ENCODE data around the gene CROCC2.

- TF ChIP-seq CBFB (CRISPR knock-in tag; IDR thresholded peaks at IDR 0.05) = no peak
- no peak for TF ChIP-seq SMC3 (IDR thresholded peaks at IDR 0.05; ENCODE audit: low read length)
- TF ChIP-seq, protein P1, sequence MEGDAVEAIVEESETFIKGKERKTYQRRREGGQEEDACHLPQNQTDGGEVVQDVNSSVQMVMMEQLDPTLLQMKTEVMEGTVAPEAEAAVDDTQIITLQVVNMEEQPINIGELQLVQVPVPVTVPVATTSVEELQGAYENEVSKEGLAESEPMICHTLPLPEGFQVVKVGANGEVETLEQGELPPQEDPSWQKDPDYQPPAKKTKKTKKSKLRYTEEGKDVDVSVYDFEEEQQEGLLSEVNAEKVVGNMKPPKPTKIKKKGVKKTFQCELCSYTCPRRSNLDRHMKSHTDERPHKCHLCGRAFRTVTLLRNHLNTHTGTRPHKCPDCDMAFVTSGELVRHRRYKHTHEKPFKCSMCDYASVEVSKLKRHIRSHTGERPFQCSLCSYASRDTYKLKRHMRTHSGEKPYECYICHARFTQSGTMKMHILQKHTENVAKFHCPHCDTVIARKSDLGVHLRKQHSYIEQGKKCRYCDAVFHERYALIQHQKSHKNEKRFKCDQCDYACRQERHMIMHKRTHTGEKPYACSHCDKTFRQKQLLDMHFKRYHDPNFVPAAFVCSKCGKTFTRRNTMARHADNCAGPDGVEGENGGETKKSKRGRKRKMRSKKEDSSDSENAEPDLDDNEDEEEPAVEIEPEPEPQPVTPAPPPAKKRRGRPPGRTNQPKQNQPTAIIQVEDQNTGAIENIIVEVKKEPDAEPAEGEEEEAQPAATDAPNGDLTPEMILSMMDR (CRISPR knock-in tag; IDR thresholded peaks at IDR 0.05) = no peak
- no peak for TF ChIP-seq JUNB (CRISPR knock-in tag; IDR thresholded peaks at IDR 0.05; ENCODE audit: borderline replicate concordance)
- TF ChIP-seq HIC2 (CRISPR knock-in tag; IDR thresholded peaks at IDR 0.05; ENCODE audit: low read depth) = no peak
- no peak for TF ChIP-seq PBX3 (CRISPR knock-in tag; IDR thresholded peaks at IDR 0.05; ENCODE audit: borderline replicate concordance)
- TF ChIP-seq AGO2 (optimal IDR thresholded peaks at IDR 0.05; ENCODE audit: low read depth, low read length) = no peak
- TF ChIP-seq RARG (CRISPR knock-in tag; IDR thresholded peaks at IDR 0.05; ENCODE audit: low read depth) = no peak
- no peak for TF ChIP-seq ZZZ3 (CRISPR knock-in tag; IDR thresholded peaks at IDR 0.05; ENCODE audit: borderline replicate concordance)
- TF ChIP-seq ZFP36 (IDR thresholded peaks at IDR 0.05; ENCODE audit: borderline replicate concordance, low read depth, low read length, partially characterized antibody) = no peak
- TF ChIP-seq, protein P2, sequence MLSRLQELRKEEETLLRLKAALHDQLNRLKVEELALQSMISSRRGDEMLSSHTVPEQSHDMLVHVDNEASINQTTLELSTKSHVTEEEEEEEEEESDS (CRISPR knock-in tag; IDR thresholded peaks at IDR 0.05; ENCODE audit: borderline replicate concordance) = no peak
- TF ChIP-seq YY1 (IDR thresholded peaks at IDR 0.05; ENCODE audit: insufficient read depth, insufficient replicate concordance, low read depth, low read length) = no peak
- TF ChIP-seq EZH2 (conservative IDR thresholded peaks at IDR 0.05; ENCODE audit: low read depth, low read length) = no peak
- no peak for TF ChIP-seq CAMTA2 (CRISPR knock-in tag; IDR thresholded peaks at IDR 0.05; ENCODE audit: borderline replicate concordance)
Measured at GRCh38 chr2:241003830-241004564, 97.9 kb downstream of the CROCC2 start.

Data from HepG2 (cell line).